ENCODE data around the gene AKAP13. TPM values are rescaled to one million over a fixed set of nuclear protein-coding genes. Genes with fewer than 3 reads are reported as not detected.

Gene AKAP13
- total and polyA plus RNA-seq, 2 donors (not counting 1 experiment from before 2014, with no cell fraction given), result 73.8 to 358 TPM

- Mint-ChIP-seq H3K27ac (no peak overlapping the region), H3K4me3 (no peak overlapping the region), H3K4me1 (peaks cover 90% of the 10 kb centered on the region), H3K27me3 (no peaks in the 10 kb centered on the region), H3K9me3 (ENCODE audit: insufficient read depth) (no peaks in the 10 kb centered on the region)
- Histone ChIP-seq H2AFZ (ENCODE audit: insufficient read depth, low read depth, low read length, poor library complexity, severe bottlenecking) (no peak overlapping the region), H3K79me2 (ENCODE audit: control insufficient read depth, insufficient read depth, low read length) (peaks cover 100% of the 10 kb centered on the region), H3K4me3 (ENCODE audit: control extremely low read depth in 1 of 5, extremely low read depth in 1 of 5, insufficient read depth in 1 of 5, low read depth in 2 of 5, low read length in 4 of 5) (no peak overlapping the region), H3K27me3 (replicated peaks in 1 of 4; ENCODE audit: control extremely low read depth in 1 of 4, control insufficient read depth in 3 of 4, insufficient read depth in 4 of 4, low read length in 3 of 4) (no peaks in the 10 kb centered on the region), H3K9ac (ENCODE audit: low read length) (no peak overlapping the region), H3K36me3 (replicated peaks in 1 of 2; ENCODE audit: control extremely low read depth in 1 of 2, control insufficient read depth in 1 of 2, extremely low read depth in 1 of 2, insufficient read depth in 2 of 2, low read length in 1 of 2) (no peaks in the 10 kb centered on the region), H3K4me2 (replicated peaks; ENCODE audit: low read depth, low read length, poor library complexity, severe bottlenecking) (no peak overlapping the region), H3K9me3 (ENCODE audit: control extremely low read depth in 1 of 3, control insufficient read depth in 2 of 3, insufficient read depth in 1 of 3, low read length in 2 of 3) (no peaks in the 10 kb centered on the region), H3K4me1 (ENCODE audit: control insufficient read depth in 2 of 2, insufficient read depth in 2 of 2, low read length in 2 of 2) (peaks cover 46 to 69% of the 10 kb centered on the region in 2 donors), H3K27ac (ENCODE audit: low read length in 2 of 2) (no peak overlapping the region), H4K20me1 (ENCODE audit: control insufficient read depth, insufficient read depth, low read length, poor library complexity, severe bottlenecking) (peaks cover 99% of the 10 kb centered on the region)
- WGBS (ENCODE audit: insufficient coverage), result no CpG with 5 or more reads among the region's 1 CpG
- TF ChIP-seq CTCF (IDR thresholded peaks at IDR 0.05), result no peak
- no peak for TF ChIP-seq EZH2 (IDR thresholded peaks at IDR 0.05; ENCODE audit: borderline replicate concordance, insufficient read depth, low read depth, low read length, poor library complexity, severe bottlenecking)
- ATAC-seq (ENCODE audit: low read depth), result no peak
- DNase-seq, result no peak
- CTCF ChIA-PET, result interaction anchor here (0.6 to 0.8 kb wide), 2 partner anchors 12 to 136 kb away, joined by 3 to 4 read pairs; no protein-coding TSS in a partner anchor
- intact Hi-C loops (cut with micrococcal nuclease), result no loop called here
- POLR2A ChIA-PET, result interaction anchor here (0.9 kb wide), 1 partner anchor 106 kb away, joined by 6 read pairs; no protein-coding TSS in a partner anchor
These were observed 46.1 kb downstream of the AKAP13 start for GRCh38 chr15:85426481-85426880.

GRCh38 chr15:85427286-85428028, 47.1 kb downstream of the AKAP13 start:
- Histone ChIP-seq H2AFZ (ENCODE audit: insufficient read depth, low read depth, low read length, poor library complexity, severe bottlenecking) (no peak overlapping the region), H3K27ac (ENCODE audit: low read length in 2 of 2) (no peak overlapping the region), H3K27me3 (replicated peaks in 1 of 4; ENCODE audit: control extremely low read depth in 1 of 4, control insufficient read depth in 3 of 4, insufficient read depth in 4 of 4, low read length in 3 of 4) (no peaks in the 10 kb centered on the region), H4K20me1 (ENCODE audit: control insufficient read depth, insufficient read depth, low read length, poor library complexity, severe bottlenecking) (peaks cover 99% of the 10 kb centered on the region), H3K4me1 (ENCODE audit: control insufficient read depth in 2 of 2, insufficient read depth in 2 of 2, low read length in 2 of 2) (peaks cover 36 to 59% of the 10 kb centered on the region in 2 donors), H3K4me3 (ENCODE audit: control extremely low read depth in 1 of 5, extremely low read depth in 1 of 5, insufficient read depth in 1 of 5, low read depth in 2 of 5, low read length in 4 of 5) (no peak overlapping the region), H3K79me2 (ENCODE audit: control insufficient read depth, insufficient read depth, low read length) (peaks cover 100% of the 10 kb centered on the region), H3K9me3 (ENCODE audit: control extremely low read depth in 1 of 3, control insufficient read depth in 2 of 3, insufficient read depth in 1 of 3, low read length in 2 of 3) (no peaks in the 10 kb centered on the region), H3K4me2 (replicated peaks; ENCODE audit: low read depth, low read length, poor library complexity, severe bottlenecking) (no peak overlapping the region), H3K9ac (ENCODE audit: low read length) (no peak overlapping the region), H3K36me3 (replicated peaks in 1 of 2; ENCODE audit: control extremely low read depth in 1 of 2, control insufficient read depth in 1 of 2, extremely low read depth in 1 of 2, insufficient read depth in 2 of 2, low read length in 1 of 2) (no peaks in the 10 kb centered on the region)
- intact Hi-C loops (cut with micrococcal nuclease), result no loop called here
- H3K9me3 Mint-ChIP-seq (ENCODE audit: insufficient read depth), result no peaks in the 10 kb centered on the region
- ATAC-seq (ENCODE audit: low read depth) (no peak), DNase-seq (no peak)
- TF ChIP-seq EZH2 (IDR thresholded peaks at IDR 0.05; ENCODE audit: borderline replicate concordance, insufficient read depth, low read depth, low read length, poor library complexity, severe bottlenecking) (no peak), CTCF (IDR thresholded peaks at IDR 0.05) (no peak)
- H3K27me3 Mint-ChIP-seq, result no peaks in the 10 kb centered on the region
- H3K4me1 Mint-ChIP-seq, result peaks cover 84% of the 10 kb centered on the region
- WGBS (ENCODE audit: insufficient coverage), result 100% methylated on average over 5 of the region's 5 CpGs
- no peak overlapping the region for H3K27ac Mint-ChIP-seq
- H3K4me3 Mint-ChIP-seq, result no peak overlapping the region
- POLR2A ChIA-PET, result no interaction called here
- CTCF ChIA-PET, result no interaction called here

Measured in B cell (primary cell).